A673 (cell line): ENCODE data around the gene SLC44A3. TPM values are rescaled to one million over a fixed set of nuclear protein-coding genes. Genes with fewer than 3 reads are reported as not detected.

Source experiments
- Bru-seq: library from RNA; stranded (reverse); fragments of 400-500 nt; gene quantifications from one replicate; lab custom pipeline; 2021; lab: Mats Ljungman, UMichigan
- BruChase-seq, 2 experiments: library from RNA; stranded (reverse); fragments of 400-500 nt; gene quantifications; one replicate each; lab custom pipeline; 2021; lab: Mats Ljungman, UMichigan
- BruUV-seq: library from RNA; stranded (reverse); fragments of 400-500 nt; replicated peaks from 2 replicates; lab custom pipeline; 2021; lab: Mats Ljungman, UMichigan
- CTCF ChIA-PET: fragments of 300-600 bp; sonication (Branson Sonifier 250); formaldehyde crosslinking; loops from one replicate; lab custom pipeline; 2022; ENCODE audit warnings: antibody characterized with exemption; lab: Charles Lee
- POLR2A ChIA-PET: fragments of 300-600 bp; sonication (Branson Sonifier 250); formaldehyde crosslinking; loops from one replicate; lab custom pipeline; 2022; ENCODE audit warnings: antibody characterized with exemption; ENCODE audit not compliant: low non-redundant PET; lab: Charles Lee
- DNase-seq: peaks from one replicate; pipeline ENCODE4 v3.0.0-alpha.2; 2015; ENCODE audit warnings: low spot score
- H3K27ac ChIP-seq: fragments of 200-600 bp; sonication (generic); 2 replicates; pipeline ENCODE4 v1.5.1; 2016; ENCODE audit warnings: mixed run types, low read depth, mild to moderate bottlenecking, mixed read lengths, antibody characterized with exemption, low read length; ENCODE audit not compliant: poor library complexity, severe bottlenecking
- H3K27me3 ChIP-seq: fragments of 200-600 bp; sonication (generic); replicated peaks from 2 replicates; pipeline ENCODE4 v1.6.1; 2017; ENCODE audit warnings: mixed run types, low read depth, mild to moderate bottlenecking, mixed read lengths, antibody characterized with exemption, low read length; ENCODE audit not compliant: insufficient read depth, poor library complexity
- H3K36me3 ChIP-seq: fragments of 200-600 bp; sonication (generic); 2 replicates; pipeline ENCODE4 v1.6.1; 2016; ENCODE audit warnings: mixed run types, mild to moderate bottlenecking, mixed read lengths, antibody characterized with exemption, low read length; ENCODE audit not compliant: insufficient read depth, poor library complexity, severe bottlenecking
- H3K4me1 ChIP-seq: fragments of 200-600 bp; sonication (generic); 2 replicates; pipeline ENCODE4 v1.6.1; 2017; ENCODE audit warnings: mixed run types, mild to moderate bottlenecking, mixed read lengths, antibody characterized with exemption, low read length; ENCODE audit not compliant: insufficient read depth, poor library complexity, severe bottlenecking
- H3K4me3 ChIP-seq: fragments of 200-600 bp; sonication (generic); 2 replicates; pipeline ENCODE4 v1.5.1; 2016; ENCODE audit warnings: low read depth, mixed run types, mild to moderate bottlenecking, mixed read lengths, low read length; ENCODE audit not compliant: poor library complexity, severe bottlenecking
- H3K9me3 ChIP-seq: fragments of 200-600 bp; sonication (generic); 2 replicates; pipeline ENCODE4 v1.6.1; 2016; ENCODE audit warnings: mixed run types, low read depth, mild to moderate bottlenecking, mixed read lengths, antibody characterized with exemption, low read length; ENCODE audit not compliant: poor library complexity, severe bottlenecking
- CTCF ChIP-seq: fragments of 300-800, 200-600 bp; sonication (generic); conservative IDR thresholded peaks from 2 replicates; pipeline ENCODE4 v1.5.1; 2017; ENCODE audit warnings: low read depth, mild to moderate bottlenecking, antibody characterized with exemption, low read length, moderate library complexity, mixed read lengths
- EZH2 ChIP-seq: fragments of 200-600 bp; sonication (generic); IDR thresholded peaks from 2 replicates; pipeline ENCODE4 v1.6.1; 2017; ENCODE audit warnings: borderline replicate concordance, low read depth, mild to moderate bottlenecking, mixed read lengths, antibody characterized with exemption, low read length; ENCODE audit not compliant: poor library complexity, severe bottlenecking
- intact Hi-C: fragments of 100-400 bp; cut with micrococcal nuclease; formaldehyde crosslinking; loops from one replicate; pipeline ENCODE4 v1.10.0; 2022; ENCODE audit not compliant: unreplicated experiment
- long read RNA-seq: library from polyadenylated mRNA; stranded (forward); transcript quantifications from one replicate; pipeline ENCODE4 v2.0.0, GENCODE V29; 2022
- total RNA-seq: library from RNA; stranded (reverse); gene quantifications from 2 replicates; pipeline ENCODE4 v1.2.3, GENCODE V29; 2021

Gene SLC44A3
- not detected in 2 replicates for total RNA-seq
- Bru-seq, nascent RNA = percentile 2 among the genes with signal in this experiment
- BruChase-seq, experiment 1, labeled RNA remaining after a 2-hour chase = not detected
- percentile 5 among the genes with signal in this experiment for BruChase-seq, experiment 2, labeled RNA remaining after a 6-hour chase
- long read RNA-seq, partial matches to known transcripts = 0 of 1 reads
- long read RNA-seq, other reads (novel, unspliced or antisense) = 1 of 1 reads

GRCh38 chr1:94819945-94820746 is at the start of gene SLC44A3:
Gene SLC44A3 (plus strand): TSS chr1:94820357. CDS start chr1:94820452, 95 bp downstream.
- ChIA-PET POLR2A (no interaction called here), CTCF (interaction anchor here (0.6 kb wide), 1 partner anchor 35 kb away, joined by 5 read pairs; no protein-coding TSS in a partner anchor)
- H3K36me3 ChIP-seq = no peaks in the 10 kb centered on the region
- TF ChIP-seq EZH2 (no peak), CTCF (peak; percentile 26; the same call in 1 of the 2 replicates)
- H3K4me3 ChIP-seq = peak within 1 kb of the TSS; percentile 45
- no peaks in the 10 kb centered on the region for H3K9me3 ChIP-seq
- no TSS peak for BruUV-seq
- DNase-seq = no peak
- no peak within 1 kb of the TSS for H3K27ac ChIP-seq
- no peaks in the 10 kb centered on the region for H3K4me1 ChIP-seq
- peaks cover 40% of the 10 kb centered on the region for H3K27me3 ChIP-seq
- intact Hi-C loops = no loop called here

GRCh38 chr1:94772230-94772641 is 47.9 kb upstream of the SLC44A3 start:
- Histone ChIP-seq H3K4me1 (no peaks in the 10 kb centered on the region), H3K4me3 (no peak overlapping the region), H3K9me3 (no peaks in the 10 kb centered on the region), H3K27ac (no peak overlapping the region), H3K36me3 (no peaks in the 10 kb centered on the region), H3K27me3 (no peaks in the 10 kb centered on the region)
- no peak for DNase-seq
- no TSS peak for BruUV-seq
- intact Hi-C loops = no loop called here
- TF ChIP-seq CTCF (no peak), EZH2 (no peak)
- POLR2A ChIA-PET = no interaction called here
- CTCF ChIA-PET = no interaction called here

- H3K27me3 ChIP-seq = no peaks in the 10 kb centered on the region
- no peaks in the 10 kb centered on the region for H3K4me1 ChIP-seq
- no peak overlapping the region for H3K27ac ChIP-seq
- H3K4me3 ChIP-seq = no peak overlapping the region
- DNase-seq = no peak
- CTCF ChIA-PET = no interaction called here
- no peaks in the 10 kb centered on the region for H3K36me3 ChIP-seq
- POLR2A ChIA-PET = no interaction called here
- TF ChIP-seq CTCF (no peak), EZH2 (no peak)
- intact Hi-C loops = no loop called here
- no peaks in the 10 kb centered on the region for H3K9me3 ChIP-seq
- BruUV-seq = no TSS peak
Measured at GRCh38 chr1:94772845-94773244, 47.3 kb upstream of the SLC44A3 start.
